Motor neuron (in vitro differentiated cells): ENCODE data around the gene NLGN3. TPM values are rescaled to one million over a fixed set of nuclear protein-coding genes. Genes with fewer than 3 reads are reported as not detected.

Experiments used
- ATAC-seq, 8 experiments: fragments of 200-7000 bp; cut with Tn5 transposase; replicated peaks in 6 of 8; 2 replicates each; pipeline ENCODE4 v1.8.0; 2021; ENCODE audit warnings: mild to moderate bottlenecking in 8 of 8, moderate library complexity in 8 of 8
- H3K27ac ChIP-seq, 2 donors: fragments of 250-450 bp; sonication (Bioruptor Pico); 2 replicates each; pipeline ENCODE4 v1.9.0; 2021; ENCODE audit warnings: antibody characterized with exemption in 2 of 2, mild to moderate bottlenecking in 2 of 2, moderate library complexity in 1 of 2
- H3K4me1 ChIP-seq, 2 donors: fragments of 250-450 bp; sonication (Bioruptor Pico); replicated peaks in 1 of 2; 2 replicates each; pipeline ENCODE4 v1.6.1; 2021; ENCODE audit warnings: antibody characterized with exemption in 2 of 2, mild to moderate bottlenecking in 2 of 2, moderate library complexity in 1 of 2
- H3K4me3 ChIP-seq, 5 donors: fragments of 250-450 bp; sonication (Bioruptor Pico); 2 replicates each; pipeline ENCODE4 v1.9.0; 2021; ENCODE audit warnings: antibody characterized with exemption in 5 of 5, mild to moderate bottlenecking in 5 of 5, moderate library complexity in 4 of 5
- WGBS, 10 experiments: fragments of 450-650 bp; shearing (Covaris generic); methylation state at CpG; one replicate each; pipeline ENCODE4 v1.0.0; 2022; 5-methylcytosine and 5-hydroxymethylcytosine counted together
- in situ Hi-C, 9 experiments: fragments of 400-800 bp; cut with MboI; loops; one replicate each; pipeline ENCODE4 v1.15.0; 2021; ENCODE audit warnings: low sequenced_read_pairs in 9 of 9, low pct_unique_long_range_greater_than_20kb in 2 of 9; ENCODE audit not compliant: unreplicated experiment in 9 of 9
- total RNA-seq, 8 experiments: library from RNA; unstranded; fragments of 300-600 nt; gene quantifications; 2 replicates each; pipeline versions ENCODE4 v1.2.3 to v1.2.4, GENCODE V29; 2022

NLGN3 gene
- 10 to 100 TPM in 5 of 8 experiments, under 1 TPM in 3; 0.20 to 16.0 (median 10.8) TPM for total RNA-seq

- peaks cover 5 to 7% of the 10 kb centered on the region in 2 donors for H3K4me1 ChIP-seq
- WGBS, 10 experiments: no CpG with 5 or more reads among the region's 28 CpGs
- peak within 1 kb of the TSS; percentile 45 to 95 (median 59) for H3K4me3 ChIP-seq
- in situ Hi-C loops: loop anchor here in 1 of 9 experiments (25.0 kb wide), 1 partner anchor 157 kb away; no protein-coding TSS in a partner anchor
- ATAC-seq: peak in 4 of 8 experiments; percentile 3 to 19 (median 16)
- peak within 1 kb of the TSS; percentile 46 to 53 for H3K27ac ChIP-seq
These were observed at the start of gene NLGN3 for GRCh38 chrX:71144651-71145050. NLGN3 (plus strand) TSS chrX:71144841; CDS start chrX:71147750, 2,909 bp downstream.

- in situ Hi-C loops: no loop called here
- peak in 5 of 8 experiments; percentile 3 to 28 (median 16) for ATAC-seq
These were observed 49.6 kb upstream of the NLGN3 start for GRCh38 chrX:71095033-71095432.

GRCh38 chrX:71095555-71095980 lies 49.1 kb upstream of the NLGN3 start, which contains the start of gene FOXO4:
FOXO4 (plus strand) TSS chrX:71095851; CDS start chrX:71096529, 678 bp downstream.
- Histone ChIP-seq H3K4me3 (peak within 1 kb of the TSS; percentile 41 to 74 (median 52)), H3K4me1 (peaks cover 4 to 9% of the 10 kb centered on the region in 2 donors), H3K27ac (peak within 1 kb of the TSS; percentile 27 to 50)
- 0 to 16% (median 0%) methylated on average over 1 to 7 of the region's 29 CpGs; no CpG with 5 or more reads in 6 of the 10 experiments for WGBS, 10 experiments
- ATAC-seq: peak; percentile 90 to 98 (median 96)
- in situ Hi-C loops: no loop called here

More at GRCh38 chrX:71095033-71095432, 49.6 kb upstream of the NLGN3 start:
- H3K4me1 ChIP-seq: peaks cover 4 to 9% of the 10 kb centered on the region in 2 donors
- H3K4me3 ChIP-seq: peak overlapping the region; percentile 41 to 74 (median 52)
- peak overlapping the region; percentile 27 to 50 for H3K27ac ChIP-seq
- 0 to 21% (median 10%) methylated on average over 2 to 3 of the region's 6 CpGs; no CpG with 5 or more reads in 7 of the 10 experiments for WGBS, 10 experiments

GRCh38 chrX:71095981-71096759 lies 48.5 kb upstream of the NLGN3 start:
- Histone ChIP-seq H3K27ac (no peak overlapping the region), H3K4me3 (peak overlapping the region; percentile 41 to 74 (median 52)), H3K4me1 (peaks cover 4 to 9% of the 10 kb centered on the region in 2 donors)
- WGBS, 10 experiments: 0 to 26% (median 7%) methylated on average over 1 to 9 of the region's 46 CpGs; no CpG with 5 or more reads in 6 of the 10 experiments
- in situ Hi-C loops: no loop called here
- ATAC-seq: peak; percentile 27 to 64 (median 61)

GRCh38 chrX:71096760-71097032 lies 47.9 kb upstream of the NLGN3 start:
- Histone ChIP-seq H3K27ac (no peak overlapping the region), H3K4me1 (peaks cover 4 to 9% of the 10 kb centered on the region in 2 donors), H3K4me3 (peak overlapping the region; percentile 41 to 74 (median 52))
- in situ Hi-C loops: no loop called here
- peak in 4 of 8 experiments; percentile 7 to 14 (median 10) for ATAC-seq
- no CpG with 5 or more reads among the region's 9 CpGs for WGBS, 10 experiments

- WGBS, 10 experiments: 20% methylated on average over 1 of the region's 2 CpGs; no CpG with 5 or more reads in 8 of the 10 experiments
- Histone ChIP-seq H3K27ac (no peak overlapping the region), H3K4me3 (no peak overlapping the region), H3K4me1 (peaks cover 17 to 20% of the 10 kb centered on the region in 2 donors)
- in situ Hi-C loops: no loop called here
- peak in 1 of 8 experiments; percentile 5 for ATAC-seq
These were observed 46.3 kb upstream of the NLGN3 start for GRCh38 chrX:71098302-71098701.

- no peak overlapping the region for H3K4me3 ChIP-seq
- no peak for ATAC-seq
- no peak overlapping the region for H3K27ac ChIP-seq
- H3K4me1 ChIP-seq: peaks cover 24 to 28% of the 10 kb centered on the region in 2 donors
- in situ Hi-C loops: no loop called here
- 20 to 25% methylated on average over 1 to 2 of the region's 5 CpGs; no CpG with 5 or more reads in 8 of the 10 experiments for WGBS, 10 experiments
These were observed 45.6 kb upstream of the NLGN3 start for GRCh38 chrX:71098951-71099506.

GRCh38 chrX:71099736-71100135 lies 44.9 kb upstream of the NLGN3 start:
- in situ Hi-C loops: no loop called here
- no peak for ATAC-seq
- H3K4me3 ChIP-seq: no peak overlapping the region
- H3K4me1 ChIP-seq: peaks cover 29 to 34% of the 10 kb centered on the region in 2 donors
- WGBS, 10 experiments: 20 to 100% (median 45%) methylated on average over 1 to 2 of the region's 4 CpGs; no CpG with 5 or more reads in 7 of the 10 experiments
- no peak overlapping the region for H3K27ac ChIP-seq

- no peak overlapping the region for H3K27ac ChIP-seq
- no peak for ATAC-seq
- H3K4me3 ChIP-seq: no peak overlapping the region
- in situ Hi-C loops: no loop called here
- H3K4me1 ChIP-seq: peaks cover 29 to 34% of the 10 kb centered on the region in 2 donors
- WGBS, 10 experiments: 10 to 100% (median 75%) methylated on average over 1 to 6 of the region's 31 CpGs; no CpG with 5 or more reads in 6 of the 10 experiments
These were observed 43.8 kb upstream of the NLGN3 start for GRCh38 chrX:71100581-71101505.

- in situ Hi-C loops: no loop called here
- Histone ChIP-seq H3K27ac (peak overlapping the region; percentile 69 to 75), H3K4me1 (peaks cover 31% of the 10 kb centered on the region in 2 donors), H3K4me3 (no peak overlapping the region)
- WGBS, 10 experiments: 20 to 80% (median 43%) methylated on average over 1 of the region's 3 CpGs; no CpG with 5 or more reads in 6 of the 10 experiments
- ATAC-seq: no peak
These were observed 42.3 kb upstream of the NLGN3 start for GRCh38 chrX:71102292-71102691.

- peak overlapping the region in 1 of 5 donors; percentile 2 for H3K4me3 ChIP-seq
- ATAC-seq: peak; percentile 61 to 86 (median 82)
- in situ Hi-C loops: no loop called here
- peak overlapping the region; percentile 69 to 75 for H3K27ac ChIP-seq
- peaks cover 36 to 40% of the 10 kb centered on the region in 2 donors for H3K4me1 ChIP-seq
- 8 to 80% (median 25%) methylated on average over 1 to 2 of the region's 10 CpGs; no CpG with 5 or more reads in 6 of the 10 experiments for WGBS, 10 experiments
These were observed 41.3 kb upstream of the NLGN3 start for GRCh38 chrX:71103110-71103983.
